ENCODE results near the gene GRID2.

DNA sequence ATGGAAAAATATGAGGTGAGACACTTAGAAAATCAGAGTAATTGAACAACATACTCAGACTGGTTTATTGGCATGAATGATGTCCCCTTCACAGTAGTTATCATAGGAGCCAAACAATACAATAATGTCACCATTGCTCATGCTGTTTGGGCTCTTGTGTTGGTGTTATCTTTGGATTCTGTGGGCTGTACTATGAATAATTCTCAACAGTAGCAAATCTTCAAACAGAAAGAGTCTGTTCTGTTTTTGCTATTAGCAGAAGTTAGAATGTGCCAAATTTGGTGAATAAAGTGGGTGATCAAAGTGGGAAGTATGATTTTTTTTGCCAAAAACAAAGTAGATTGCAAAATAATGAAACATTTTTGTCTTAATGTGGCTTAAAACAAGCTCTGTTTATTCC is 58.3 kb downstream of the GRID2 start:
- TF ChIP-seq POLR2A (IDR thresholded peaks at IDR 0.05; ENCODE audit: low read length): no peak
- TF ChIP-seq GATA1 (IDR thresholded peaks at IDR 0.05; ENCODE audit: low read depth, low read length): no peak

All from erythroblast (primary cell).